Adrenal gland (tissue), 12 donors: ENCODE results near the gene DEAF1. TPM values are rescaled to one million over a fixed set of nuclear protein-coding genes. Genes with fewer than 3 reads are reported as not detected.

Experiments used
- DNase-seq, 7 donors: peaks; one replicate each; pipeline ENCODE4 v3.0.0-alpha.2; 2019 to 2020
- H3K27ac ChIP-seq, 5 donors: fragments of 200-600 bp; sonication (generic) in 4 of 5; 1 replicate in 3 of 5; 2 replicates in 2 of 5; pipeline versions ENCODE4 v1.5.1 to v1.8.0; 2016 to 2020; ENCODE audit warnings: mild to moderate bottlenecking in 1 of 5
- H3K27me3 ChIP-seq: fragments of 200-600 bp; 2 replicates; pipeline ENCODE4 v1.8.0; 2021
- H3K36me3 ChIP-seq, 2 donors: fragments of 200-600 bp; replicated peaks in 1 of 2; 1 replicate in 1 of 2; 2 replicates in 1 of 2; pipeline versions ENCODE4 v1.5.1 to v1.8.0; 2018 to 2022
- H3K4me1 ChIP-seq, 2 donors: fragments of 200-600 bp; replicated peaks in 1 of 2; 1 replicate in 1 of 2; 2 replicates in 1 of 2; pipeline versions ENCODE4 v1.5.1 to v1.8.0; 2018 to 2021
- H3K4me3 ChIP-seq, 4 donors: fragments of 200-600 bp; sonication (generic) in 3 of 4; one replicate each; pipeline ENCODE4 v1.5.1; 2016 to 2018
- H3K9me3 ChIP-seq, 3 donors: fragments of 200-600 bp; sonication (generic) in 1 of 3; replicated peaks in 1 of 3; 1 replicate in 2 of 3; 2 replicates in 1 of 3; pipeline versions ENCODE4 v1.5.1 to v1.8.0; 2016 to 2021
- POLR2A ChIP-seq, 2 donors: fragments of 450-650 bp; IDR thresholded peaks; one replicate each; pipeline ENCODE4 v1.6.1; 2017; ENCODE audit warnings: antibody characterized with exemption in 2 of 2, mild to moderate bottlenecking in 2 of 2, moderate library complexity in 1 of 2
- WGBS, 4 donors: extraction: QIAGEN DNeasy Blood & Tissue Kit in 2 of 4; methylation state at CpG; one replicate each; pipeline versions ENCODE4 v1.1.5 to v1.1.7; 2013 to 2017; 5-methylcytosine and 5-hydroxymethylcytosine counted together
- intact Hi-C, 2 donors: fragments of 100-400 bp; cut with DNase I; formaldehyde crosslinking; loops; one replicate each; pipeline versions ENCODE4 v1.14.1 to v1.15.0; 2022 to 2023
- polyA plus RNA-seq, 3 donors: library from polyadenylated mRNA; stranded (reverse); fragments of 200-250 nt in 2 of 3; fragments of 350-450 nt in 1 of 3; fragmentation: Illumina TruSeq in 1 of 3; extraction: RNeasy Lipid Tissue Mini Kit (QIAGEN cat#74804) in 1 of 3; gene quantifications; one replicate each; pipeline ENCODE4 v1.2.3, GENCODE V29; 2013 to 2014
- total RNA-seq, 9 donors: library from RNA; depleted of rRNA in 4 of 9; stranded (reverse); fragments of >200 nt in 4 of 9; fragments of 120-200 nt in 1 of 9; fragmentation: NEBNext Ultra II Directional in 1 of 9; extraction: Animal tissue kit (Norgen Biotek cat#: 25700) in 1 of 9; gene quantifications; one replicate each; pipeline versions ENCODE4 v1.1.0 to v1.2.4, GENCODE V29; 2013 to 2023
- TF ChIP-seq, protein P1 (sequence below), 6 experiments: fragments of 450-650 bp in 4 of 6; fragments of 200-600 bp in 2 of 6; sonication (generic) in 1 of 6; IDR thresholded peaks; 1 replicate in 5 of 6; 2 replicates in 1 of 6; pipeline versions ENCODE4 v1.5.1 to v1.8.0; 2016 to 2021; ENCODE audit warnings: antibody characterized with exemption in 6 of 6, mild to moderate bottlenecking in 2 of 6, moderate library complexity in 1 of 6
- donor health status: healthy with polysubstance abuse.
- donor health status: Bipolar disorder and iron deficiency.
- donor health status: DM: yes; HTN: yes; CAD: no.
- donor health status: DM: no; HTN: no; CAD: no.
- donor health status: DM: no; HTN: no; CAD: no.
- donor health status: DM: yes; HTN: yes; CAD: no.

Gene DEAF1
- total and polyA plus RNA-seq, 12 donors: 20.6 to 131 (median 55.5) TPM

- Histone ChIP-seq H3K9me3 (no peaks in the 10 kb centered on the region), H3K27ac (peak overlapping the region in 2 of 5 donors; percentile 8 to 57), H3K4me1 (peaks cover 0 to 10% of the 10 kb centered on the region in 2 donors), H3K4me3 (no peak overlapping the region), H3K36me3 (peaks cover 0 to 98% of the 10 kb centered on the region in 2 donors), H3K27me3 (no peaks in the 10 kb centered on the region)
- 56 to 80% (median 68%) methylated on average over 1 to 19 of the region's 19 CpGs for WGBS, 4 donors
- peak; percentile 62 to 94 (median 71) for DNase-seq
- intact Hi-C loops: no loop called here
- TF ChIP-seq, protein P1, sequence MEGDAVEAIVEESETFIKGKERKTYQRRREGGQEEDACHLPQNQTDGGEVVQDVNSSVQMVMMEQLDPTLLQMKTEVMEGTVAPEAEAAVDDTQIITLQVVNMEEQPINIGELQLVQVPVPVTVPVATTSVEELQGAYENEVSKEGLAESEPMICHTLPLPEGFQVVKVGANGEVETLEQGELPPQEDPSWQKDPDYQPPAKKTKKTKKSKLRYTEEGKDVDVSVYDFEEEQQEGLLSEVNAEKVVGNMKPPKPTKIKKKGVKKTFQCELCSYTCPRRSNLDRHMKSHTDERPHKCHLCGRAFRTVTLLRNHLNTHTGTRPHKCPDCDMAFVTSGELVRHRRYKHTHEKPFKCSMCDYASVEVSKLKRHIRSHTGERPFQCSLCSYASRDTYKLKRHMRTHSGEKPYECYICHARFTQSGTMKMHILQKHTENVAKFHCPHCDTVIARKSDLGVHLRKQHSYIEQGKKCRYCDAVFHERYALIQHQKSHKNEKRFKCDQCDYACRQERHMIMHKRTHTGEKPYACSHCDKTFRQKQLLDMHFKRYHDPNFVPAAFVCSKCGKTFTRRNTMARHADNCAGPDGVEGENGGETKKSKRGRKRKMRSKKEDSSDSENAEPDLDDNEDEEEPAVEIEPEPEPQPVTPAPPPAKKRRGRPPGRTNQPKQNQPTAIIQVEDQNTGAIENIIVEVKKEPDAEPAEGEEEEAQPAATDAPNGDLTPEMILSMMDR (IDR thresholded peaks at IDR 0.05): no peak
- no peak for TF ChIP-seq POLR2A (IDR thresholded peaks at IDR 0.05)
Observed at GRCh38 chr11:606245-606644, 88.8 kb downstream of the DEAF1 start.

DNA sequence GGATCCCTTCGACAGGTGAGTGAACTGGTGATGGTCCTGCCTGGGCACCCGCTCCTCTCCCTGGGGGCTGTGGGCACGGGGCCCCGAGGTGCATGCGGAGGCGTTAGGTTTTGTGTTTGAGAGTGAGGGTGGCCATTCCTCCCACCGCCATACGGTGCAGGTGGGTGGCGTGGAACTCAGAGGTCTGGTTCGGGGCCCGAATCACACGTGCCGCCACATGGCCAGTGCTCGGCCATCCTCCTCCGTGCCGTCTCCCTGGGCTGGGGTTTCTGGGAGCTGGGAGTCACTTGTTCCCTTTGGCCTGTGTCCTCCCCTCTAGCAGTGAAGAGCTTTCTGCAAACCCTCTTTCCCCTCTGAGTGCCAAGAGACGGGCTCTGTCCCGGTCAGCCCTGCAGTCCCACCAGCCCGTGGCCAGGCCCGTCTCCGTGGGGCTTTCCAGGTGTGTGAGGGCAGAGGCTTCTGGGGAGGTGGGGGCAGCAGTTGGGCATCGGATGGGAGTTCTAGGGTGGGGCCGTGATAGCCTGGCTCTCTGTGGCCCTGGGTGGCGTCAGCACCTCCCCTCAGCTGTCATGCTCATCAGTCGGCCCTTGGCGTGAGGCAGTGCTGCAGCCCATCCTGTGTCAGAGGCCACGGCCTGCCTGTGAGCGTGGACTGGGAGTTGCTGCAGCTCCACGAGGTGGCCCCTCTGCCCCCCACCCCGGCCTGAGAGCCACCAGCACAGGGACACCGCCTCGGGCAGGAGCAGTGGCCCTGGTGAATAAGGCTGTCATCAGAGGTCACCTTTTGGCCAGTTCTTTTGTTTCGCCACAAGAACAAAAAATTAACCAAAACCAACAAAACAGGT lies 89.5 kb downstream of the DEAF1 start:
- H3K27me3 ChIP-seq: no peaks in the 10 kb centered on the region
- DNase-seq: no peak
- H3K4me1 ChIP-seq: peaks cover 0 to 10% of the 10 kb centered on the region in 2 donors
- no peak overlapping the region for H3K4me3 ChIP-seq
- H3K36me3 ChIP-seq: peaks cover 0 to 98% of the 10 kb centered on the region in 2 donors
- intact Hi-C loops: no loop called here
- TF ChIP-seq POLR2A (IDR thresholded peaks at IDR 0.05): no peak
- TF ChIP-seq, protein P1 (IDR thresholded peaks at IDR 0.05): no peak
- 87 to 100% (median 92%) methylated on average over 10 to 33 of the region's 33 CpGs for WGBS, 4 donors
- peak overlapping the region in 2 of 5 donors; percentile 8 to 57 for H3K27ac ChIP-seq
- no peaks in the 10 kb centered on the region for H3K9me3 ChIP-seq

- intact Hi-C loops: no loop called here
- Histone ChIP-seq H3K4me1 (peaks cover 0 to 4% of the 10 kb centered on the region in 2 donors), H3K27me3 (no peaks in the 10 kb centered on the region), H3K9me3 (no peaks in the 10 kb centered on the region), H3K4me3 (no peak overlapping the region), H3K36me3 (peaks cover 0 to 97% of the 10 kb centered on the region in 2 donors), H3K27ac (no peak overlapping the region)
- DNase-seq: no peak
- TF ChIP-seq, protein P1 (IDR thresholded peaks at IDR 0.05): no peak
- no peak for TF ChIP-seq POLR2A (IDR thresholded peaks at IDR 0.05)
- 87 to 90% (median 89%) methylated on average over 13 of the region's 13 CpGs for WGBS, 4 donors
Observed at GRCh38 chr11:603154-603553, 91.9 kb downstream of the DEAF1 start.

DNA sequence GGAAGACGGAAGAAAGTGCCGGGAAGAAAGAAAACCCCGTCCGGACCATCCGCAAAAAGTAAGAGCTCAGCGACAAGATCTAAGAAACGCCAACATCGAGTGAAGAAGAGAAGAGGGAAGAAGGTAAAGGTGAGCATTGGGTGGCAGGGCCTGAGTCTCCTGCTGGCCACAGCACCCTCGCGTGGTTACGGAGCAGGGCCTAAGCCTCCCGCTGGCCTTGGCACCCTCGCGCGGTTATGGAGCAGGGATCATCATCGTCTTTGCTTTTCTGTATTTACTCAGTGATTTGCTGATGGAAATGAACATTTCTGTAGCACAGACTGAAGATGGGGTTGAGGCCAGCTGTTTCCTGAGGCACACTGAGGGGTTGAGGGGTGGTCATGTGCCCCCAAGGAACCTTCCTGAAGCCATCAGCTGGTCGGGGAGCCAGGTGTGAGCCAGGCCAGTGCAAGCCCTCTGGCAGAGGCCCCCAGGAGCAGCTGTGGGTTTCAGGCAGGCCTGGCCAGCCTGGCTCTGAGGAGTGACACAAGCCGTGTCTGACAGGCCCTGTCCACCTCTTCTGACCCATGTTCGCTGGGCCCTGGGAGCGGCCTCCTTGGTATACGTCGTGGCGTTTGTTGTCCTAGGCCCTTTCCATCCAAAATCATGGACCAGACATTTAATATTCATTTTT lies 93.3 kb downstream of the DEAF1 start:
- Histone ChIP-seq H3K27ac (no peak overlapping the region), H3K4me1 (no peaks in the 10 kb centered on the region), H3K36me3 (peaks cover 0 to 97% of the 10 kb centered on the region in 2 donors), H3K9me3 (no peaks in the 10 kb centered on the region), H3K27me3 (no peaks in the 10 kb centered on the region), H3K4me3 (no peak overlapping the region)
- WGBS, 4 donors: 91 to 96% (median 92%) methylated on average over 19 to 23 of the region's 23 CpGs
- TF ChIP-seq, protein P1 (IDR thresholded peaks at IDR 0.05): no peak
- no peak for TF ChIP-seq POLR2A (IDR thresholded peaks at IDR 0.05)
- DNase-seq: no peak
- intact Hi-C loops: no loop called here
